GM21360 (cell line): Measurements from ENCODE around the gene RAB1A.

Source experiments
- ATAC-seq: cut with Tn5 transposase; IDR thresholded peaks from one replicate; pipeline ENCODE4 v1.9.1; 2021; ENCODE audit warnings: mild to moderate bottlenecking, moderate library complexity; ENCODE audit not compliant: unreplicated experiment

RAB1A gene

GRCh38 chr2:65062843-65063825, 66.8 kb downstream of the RAB1A start:
- ATAC-seq: no peak

GRCh38 chr2:65061910-65062339, 68.0 kb downstream of the RAB1A start:
- ATAC-seq: no peak

- ATAC-seq: no peak
Measured at GRCh38 chr2:65061146-65061909, 68.6 kb downstream of the RAB1A start.

GRCh38 chr2:65059071-65059470, 70.8 kb downstream of the RAB1A start:
- ATAC-seq: no peak

GRCh38 chr2:65057391-65058052, 72.4 kb downstream of the RAB1A start:
- ATAC-seq: no peak

- no peak for ATAC-seq
Measured at GRCh38 chr2:65057054-65057375, 72.9 kb downstream of the RAB1A start.

- peak; percentile 81 for ATAC-seq
Measured at GRCh38 chr2:65056215-65057053, 73.5 kb downstream of the RAB1A start, which contains the start of gene CEP68. Gene CEP68, plus strand, starts transcription at chr2:65056416. Its CDS starts 13,029 bp downstream, at chr2:65069445.

GRCh38 chr2:65055422-65056214, 74.3 kb downstream of the RAB1A start:
- ATAC-seq: peak; percentile 22

- no peak for ATAC-seq
Measured at GRCh38 chr2:65054749-65055421, 75.0 kb downstream of the RAB1A start.

GRCh38 chr2:65053199-65053598, 76.7 kb downstream of the RAB1A start:
- ATAC-seq: peak; percentile 37

- no peak for ATAC-seq
Measured at GRCh38 chr2:65050931-65051330, 79.0 kb downstream of the RAB1A start.

- no peak for ATAC-seq
Measured at GRCh38 chr2:65049010-65049639, 80.8 kb downstream of the RAB1A start.

GRCh38 chr2:65046633-65047407, 83.1 kb downstream of the RAB1A start:
- no peak for ATAC-seq

- ATAC-seq: no peak
Measured at GRCh38 chr2:65045651-65046050, 84.3 kb downstream of the RAB1A start.

GRCh38 chr2:65044097-65044735, 85.7 kb downstream of the RAB1A start:
- no peak for ATAC-seq

- no peak for ATAC-seq
Measured at GRCh38 chr2:65043001-65043400, 86.9 kb downstream of the RAB1A start.
